Measurements from ENCODE around the gene ADAM22.

ADAM22 gene

GRCh38 chr7:88217675-88218428 is 283.8 kb downstream of the ADAM22 start:
- peak; percentile 74 for DNase-seq (ENCODE audit: low spot score)
- no peak for TF ChIP-seq CTCF (IDR thresholded peaks at IDR 0.05; ENCODE audit: borderline replicate concordance, control extremely low read depth, extremely low read depth, insufficient read depth, missing control alignments)
- in situ Hi-C loops (cut with MboI; ENCODE audit: low sequenced_read_pairs, unreplicated experiment), result no loop called here

- peak; percentile 18 for DNase-seq (ENCODE audit: low spot score)
- TF ChIP-seq CTCF (IDR thresholded peaks at IDR 0.05; ENCODE audit: borderline replicate concordance, control extremely low read depth, extremely low read depth, insufficient read depth, missing control alignments), result no peak
- in situ Hi-C loops (cut with MboI; ENCODE audit: low sequenced_read_pairs, unreplicated experiment), result no loop called here
These were observed 284.3 kb downstream of the ADAM22 start for GRCh38 chr7:88218429-88218745.

GRCh38 chr7:88218836-88219605 is 285.0 kb downstream of the ADAM22 start:
- DNase-seq (ENCODE audit: low spot score), result peak; percentile 47
- in situ Hi-C loops (cut with MboI; ENCODE audit: low sequenced_read_pairs, unreplicated experiment), result no loop called here

GRCh38 chr7:88219781-88220747 is 286.0 kb downstream of the ADAM22 start, which contains the start of gene SRI:
TSS of gene SRI (minus strand) at chr7:88220038. CDS start at chr7:88220026, 12 bp downstream.
- DNase-seq (ENCODE audit: low spot score), result peak; percentile 90
- in situ Hi-C loops (cut with MboI; ENCODE audit: low sequenced_read_pairs, unreplicated experiment), result no loop called here
- TF ChIP-seq CTCF (IDR thresholded peaks at IDR 0.05; ENCODE audit: borderline replicate concordance, control extremely low read depth, extremely low read depth, insufficient read depth, missing control alignments), result no peak

More at GRCh38 chr7:88218836-88219605, 285.0 kb downstream of the ADAM22 start:
- TF ChIP-seq CTCF (IDR thresholded peaks at IDR 0.05; ENCODE audit: borderline replicate concordance, control extremely low read depth, extremely low read depth, insufficient read depth, missing control alignments), result no peak

GRCh38 chr7:88223265-88223664 is 289.2 kb downstream of the ADAM22 start:
- DNase-seq (ENCODE audit: low spot score), result no peak
- no peak for TF ChIP-seq CTCF (IDR thresholded peaks at IDR 0.05; ENCODE audit: borderline replicate concordance, control extremely low read depth, extremely low read depth, insufficient read depth, missing control alignments)
- in situ Hi-C loops (cut with MboI; ENCODE audit: low sequenced_read_pairs, unreplicated experiment), result no loop called here

Measured in GM13976 (cell line).